GM23338 (cell line): ENCODE results near the gene KRTAP2-2. TPM values are rescaled to one million over a fixed set of nuclear protein-coding genes. Genes with fewer than 3 reads are reported as not detected.

Experiments used
- ATAC-seq: fragments of 200-7000 bp; cut with Tn5 transposase; 3 replicates; pipeline ENCODE4 v1.9.1; 2020
- DNase-seq: peaks from one replicate; pipeline ENCODE4 v3.0.0-alpha.2; 2015; ENCODE audit warnings: low spot score
- H2AFZ ChIP-seq: fragments of 200-600 bp; sonication (generic); 2 replicates; pipeline ENCODE4 v1.8.0; 2016; ENCODE audit warnings: antibody characterized with exemption, mild to moderate bottlenecking, moderate library complexity
- H3F3A ChIP-seq: fragments of 200-600 bp; sonication (generic); replicated peaks from 2 replicates; pipeline ENCODE4 v1.8.0; 2017; ENCODE audit warnings: antibody characterized with exemption, mixed run types, low read depth
- H3K27ac ChIP-seq: fragments of 200-600 bp; sonication (generic); 2 replicates; pipeline ENCODE4 v1.6.1; 2016; ENCODE audit warnings: low read depth
- H3K27me3 ChIP-seq: fragments of 200-600 bp; sonication (generic); 2 replicates; pipeline ENCODE4 v1.8.0; 2016; ENCODE audit warnings: mild to moderate bottlenecking, mixed run types, moderate library complexity; ENCODE audit not compliant: insufficient read depth
- H3K36me3 ChIP-seq: fragments of 200-600 bp; sonication (generic); 2 replicates; pipeline ENCODE4 v1.8.0; 2016; ENCODE audit warnings: mild to moderate bottlenecking; ENCODE audit not compliant: insufficient read depth
- H3K4me1 ChIP-seq: fragments of 200-600 bp; sonication (generic); 2 replicates; pipeline ENCODE4 v1.8.0; 2016; ENCODE audit warnings: mild to moderate bottlenecking, moderate library complexity; ENCODE audit not compliant: insufficient read depth
- H3K4me2 ChIP-seq: fragments of 200-600 bp; sonication (generic); 2 replicates; pipeline ENCODE4 v1.7.1; 2017; ENCODE audit warnings: mixed run types
- H3K4me3 ChIP-seq: fragments of 200-600 bp; sonication (generic); 2 replicates; pipeline ENCODE4 v1.6.1; 2016; ENCODE audit warnings: mixed run types
- H3K79me2 ChIP-seq: fragments of 200-600 bp; sonication (generic); replicated peaks from 2 replicates; pipeline ENCODE4 v1.8.0; 2017; ENCODE audit warnings: mild to moderate bottlenecking; ENCODE audit not compliant: insufficient read depth
- H3K9me2 ChIP-seq: fragments of 200-600 bp; sonication (generic); 2 replicates; pipeline ENCODE4 v1.8.0; 2017; ENCODE audit not compliant: insufficient read depth
- H4K20me1 ChIP-seq: fragments of 200-600 bp; sonication (generic); replicated peaks from 2 replicates; pipeline ENCODE4 v1.8.0; 2017; ENCODE audit warnings: mild to moderate bottlenecking; ENCODE audit not compliant: insufficient read depth
- H3K27ac Mint-ChIP-seq: 2 replicates; pipeline ENCODE4 v1.8.0; 2020; ENCODE audit warnings: inconsistent platforms, mild to moderate bottlenecking, moderate library complexity, mixed read lengths
- H3K27me3 Mint-ChIP-seq: 3 replicates; pipeline ENCODE4 v1.8.0; 2022; ENCODE audit warnings: low read depth, mild to moderate bottlenecking, moderate library complexity, mixed read lengths, inconsistent platforms; ENCODE audit not compliant: insufficient read depth, poor library complexity
- H3K36me3 Mint-ChIP-seq: 3 replicates; pipeline ENCODE4 v1.8.0; 2021; ENCODE audit warnings: low read depth, mild to moderate bottlenecking, inconsistent platforms, moderate library complexity, mixed read lengths
- H3K4me1 Mint-ChIP-seq: 3 replicates; pipeline ENCODE4 v1.8.0; 2020; ENCODE audit warnings: mild to moderate bottlenecking, inconsistent platforms, mixed read lengths
- H3K4me3 Mint-ChIP-seq: 3 replicates; pipeline ENCODE4 v1.8.0; 2021; ENCODE audit warnings: moderate library complexity, mild to moderate bottlenecking, inconsistent platforms, mixed read lengths
- H3K9me3 Mint-ChIP-seq: 3 replicates; pipeline ENCODE4 v1.8.0; 2020; ENCODE audit warnings: moderate library complexity, mild to moderate bottlenecking, inconsistent platforms, mixed read lengths
- EZH2 ChIP-seq: fragments of 200-600 bp; sonication (generic); IDR thresholded peaks from one replicate; pipeline ENCODE4 v1.8.0; 2017; ENCODE audit warnings: antibody characterized with exemption, mild to moderate bottlenecking, low read depth; ENCODE audit not compliant: unreplicated experiment
- EZH2phosphoT487 ChIP-seq: fragments of 200-600 bp; sonication (generic); IDR thresholded peaks from one replicate; pipeline ENCODE4 v1.8.1; 2018; ENCODE audit warnings: antibody characterized with exemption; ENCODE audit not compliant: unreplicated experiment
- NANOG ChIP-seq: IDR thresholded peaks from 2 replicates; pipeline ENCODE4 v1.6.1; 2016; ENCODE audit warnings: antibody characterized with exemption, borderline replicate concordance
- POLR2AphosphoS5 ChIP-seq: IDR thresholded peaks from 2 replicates; pipeline ENCODE4 v1.6.1; 2016; ENCODE audit warnings: antibody characterized with exemption, low read depth
- STAT1 ChIP-seq: IDR thresholded peaks from one replicate; pipeline ENCODE4 v1.6.1; 2016; ENCODE audit warnings: antibody characterized with exemption; ENCODE audit not compliant: unreplicated experiment
- ZNF114 ChIP-seq: fragments of 250-450 bp; sonication (Bioruptor Pico); IDR thresholded peaks from 2 replicates; pipeline ENCODE4 v1.5.0; 2020; ENCODE audit warnings: mild to moderate bottlenecking, moderate library complexity
- ZNF331 ChIP-seq: fragments of 250-450 bp; sonication (Bioruptor Pico); IDR thresholded peaks from 2 replicates; pipeline ENCODE4 v1.5.0; 2020; ENCODE audit warnings: low read depth, mild to moderate bottlenecking, moderate library complexity
- polyA plus RNA-seq: library from polyadenylated mRNA; unstranded; fragments of >200 nt; fragmentation: Nextera tagmentation; extraction: Ambion mirVana; gene quantifications from 2 replicates; pipeline ENCODE4 v1.2.1, GENCODE V29; 2016
- total RNA-seq: library from RNA; depleted of rRNA; stranded (reverse); fragments of >200 nt; shearing (Covaris generic); gene quantifications from 2 replicates; pipeline ENCODE4 v1.2.3, GENCODE V29; 2014
- TF ChIP-seq, protein P1 (sequence below): IDR thresholded peaks from 2 replicates; pipeline ENCODE4 v1.6.1; 2016; ENCODE audit warnings: antibody characterized with exemption
- TF ChIP-seq, protein P2 (sequence below), 2 experiments: fragments of 200-600 bp in 1 of 2; sonication (generic) in 1 of 2; conservative IDR thresholded peaks; 2 replicates each; pipeline versions ENCODE4 v1.5.1 to v1.6.1; 2016 to 2017; ENCODE audit warnings: antibody characterized with exemption in 2 of 2, low read depth in 2 of 2, mild to moderate bottlenecking in 2 of 2, moderate library complexity in 1 of 2
- TF ChIP-seq, protein P3 (sequence below): IDR thresholded peaks from one replicate; pipeline ENCODE4 v1.6.1; 2018; ENCODE audit warnings: antibody characterized with exemption; ENCODE audit not compliant: unreplicated experiment

The KRTAP2-2 gene
- total and polyA plus RNA-seq, 2 experiments from 2014 or later, result not detected

DNA sequence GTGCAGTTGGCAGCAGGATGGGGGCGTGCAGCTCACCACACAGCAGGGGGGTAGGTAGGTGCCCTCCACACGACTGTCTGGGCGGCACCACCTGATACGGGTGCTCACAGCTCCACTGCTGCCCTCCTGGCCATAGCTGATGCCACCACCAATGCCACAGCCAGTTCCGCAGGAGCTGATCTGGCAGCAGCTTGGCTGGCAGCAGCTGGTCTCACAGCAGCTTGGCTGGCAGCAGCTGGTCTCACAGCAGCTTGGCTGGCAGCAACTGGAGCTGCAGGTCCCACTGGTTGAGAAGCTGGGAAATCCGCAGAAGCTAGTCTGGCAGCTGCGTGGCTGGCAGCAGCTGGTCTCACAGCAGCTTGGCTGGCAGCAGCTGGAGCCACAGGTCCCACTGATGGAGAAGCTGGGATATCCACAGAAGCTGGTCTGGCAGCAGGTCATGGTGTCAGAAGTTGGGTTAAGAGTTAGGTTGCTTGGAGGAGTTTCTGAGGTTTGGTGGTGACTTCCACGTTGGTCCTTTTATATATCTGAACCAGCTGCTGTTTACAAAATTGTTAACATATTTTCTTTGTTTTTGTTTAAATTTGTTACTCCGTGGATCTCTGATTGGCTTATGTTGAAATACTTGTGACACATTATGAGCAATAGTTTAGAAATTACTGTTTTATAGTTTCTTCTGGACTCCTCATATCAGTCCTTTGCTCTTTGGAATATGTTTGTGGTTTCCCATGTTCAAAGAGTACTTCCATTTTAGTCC lies 28.1 kb downstream of the KRTAP2-2 start, which contains the start of gene KRTAP1-5 (continued):
- TF ChIP-seq, protein P1, sequence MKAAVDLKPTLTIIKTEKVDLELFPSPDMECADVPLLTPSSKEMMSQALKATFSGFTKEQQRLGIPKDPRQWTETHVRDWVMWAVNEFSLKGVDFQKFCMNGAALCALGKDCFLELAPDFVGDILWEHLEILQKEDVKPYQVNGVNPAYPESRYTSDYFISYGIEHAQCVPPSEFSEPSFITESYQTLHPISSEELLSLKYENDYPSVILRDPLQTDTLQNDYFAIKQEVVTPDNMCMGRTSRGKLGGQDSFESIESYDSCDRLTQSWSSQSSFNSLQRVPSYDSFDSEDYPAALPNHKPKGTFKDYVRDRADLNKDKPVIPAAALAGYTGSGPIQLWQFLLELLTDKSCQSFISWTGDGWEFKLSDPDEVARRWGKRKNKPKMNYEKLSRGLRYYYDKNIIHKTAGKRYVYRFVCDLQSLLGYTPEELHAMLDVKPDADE, result no peak
- TF ChIP-seq POLR2AphosphoS5, result no peak
- TF ChIP-seq NANOG, result no peak
- TF ChIP-seq STAT1, result no peak
- no peak for TF ChIP-seq EZH2phosphoT487
- TF ChIP-seq ZNF331 (CRISPR knock-in tag), result no peak
- TF ChIP-seq, protein P2, sequence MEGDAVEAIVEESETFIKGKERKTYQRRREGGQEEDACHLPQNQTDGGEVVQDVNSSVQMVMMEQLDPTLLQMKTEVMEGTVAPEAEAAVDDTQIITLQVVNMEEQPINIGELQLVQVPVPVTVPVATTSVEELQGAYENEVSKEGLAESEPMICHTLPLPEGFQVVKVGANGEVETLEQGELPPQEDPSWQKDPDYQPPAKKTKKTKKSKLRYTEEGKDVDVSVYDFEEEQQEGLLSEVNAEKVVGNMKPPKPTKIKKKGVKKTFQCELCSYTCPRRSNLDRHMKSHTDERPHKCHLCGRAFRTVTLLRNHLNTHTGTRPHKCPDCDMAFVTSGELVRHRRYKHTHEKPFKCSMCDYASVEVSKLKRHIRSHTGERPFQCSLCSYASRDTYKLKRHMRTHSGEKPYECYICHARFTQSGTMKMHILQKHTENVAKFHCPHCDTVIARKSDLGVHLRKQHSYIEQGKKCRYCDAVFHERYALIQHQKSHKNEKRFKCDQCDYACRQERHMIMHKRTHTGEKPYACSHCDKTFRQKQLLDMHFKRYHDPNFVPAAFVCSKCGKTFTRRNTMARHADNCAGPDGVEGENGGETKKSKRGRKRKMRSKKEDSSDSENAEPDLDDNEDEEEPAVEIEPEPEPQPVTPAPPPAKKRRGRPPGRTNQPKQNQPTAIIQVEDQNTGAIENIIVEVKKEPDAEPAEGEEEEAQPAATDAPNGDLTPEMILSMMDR (conservative IDR thresholded peaks at IDR 0.05; ENCODE audit: low read depth in 2 of 2), result no peak

DNA sequence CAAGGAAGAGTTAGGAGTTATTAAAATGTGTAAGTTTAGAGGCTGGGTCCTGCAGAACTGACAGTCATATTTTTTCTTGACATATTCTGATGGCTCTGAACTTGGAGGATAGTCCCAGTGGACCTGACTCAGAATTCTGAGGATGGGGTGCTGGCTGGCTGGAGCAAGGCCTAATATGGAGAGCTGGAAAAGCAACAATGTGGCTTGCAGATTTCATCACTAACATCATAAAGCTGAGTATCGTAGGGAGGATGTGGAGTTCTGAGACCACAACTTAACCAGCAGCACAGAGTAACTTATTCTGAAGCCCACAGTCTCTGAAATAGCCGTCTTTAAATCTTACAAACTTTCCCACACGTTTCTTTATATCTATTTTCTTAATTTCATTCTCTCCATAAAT lies 30.3 kb downstream of the KRTAP2-2 start:
- H3K27me3 Mint-ChIP-seq, result peaks cover 2% of the 10 kb centered on the region
- Histone ChIP-seq H2AFZ (no peak overlapping the region), H3K4me3 (no peak overlapping the region), H3K79me2 (no peaks in the 10 kb centered on the region), H3K4me1 (no peaks in the 10 kb centered on the region), H3K9me2 (no peaks in the 10 kb centered on the region), H3K27ac (no peak overlapping the region), H3K4me2 (no peak overlapping the region), H3K27me3 (no peaks in the 10 kb centered on the region), H4K20me1 (no peaks in the 10 kb centered on the region), H3F3A (no peaks in the 10 kb centered on the region), H3K36me3 (no peaks in the 10 kb centered on the region)
- no peak overlapping the region for H3K27ac Mint-ChIP-seq
- H3K4me1 Mint-ChIP-seq, result no peaks in the 10 kb centered on the region
- DNase-seq, result no peak
- H3K36me3 Mint-ChIP-seq, result no peaks in the 10 kb centered on the region
- ATAC-seq, result no peak
- H3K9me3 Mint-ChIP-seq, result no peaks in the 10 kb centered on the region
- H3K4me3 Mint-ChIP-seq, result no peak overlapping the region
- TF ChIP-seq ZNF114 (CRISPR knock-in tag), result no peak
- TF ChIP-seq, protein P3, sequence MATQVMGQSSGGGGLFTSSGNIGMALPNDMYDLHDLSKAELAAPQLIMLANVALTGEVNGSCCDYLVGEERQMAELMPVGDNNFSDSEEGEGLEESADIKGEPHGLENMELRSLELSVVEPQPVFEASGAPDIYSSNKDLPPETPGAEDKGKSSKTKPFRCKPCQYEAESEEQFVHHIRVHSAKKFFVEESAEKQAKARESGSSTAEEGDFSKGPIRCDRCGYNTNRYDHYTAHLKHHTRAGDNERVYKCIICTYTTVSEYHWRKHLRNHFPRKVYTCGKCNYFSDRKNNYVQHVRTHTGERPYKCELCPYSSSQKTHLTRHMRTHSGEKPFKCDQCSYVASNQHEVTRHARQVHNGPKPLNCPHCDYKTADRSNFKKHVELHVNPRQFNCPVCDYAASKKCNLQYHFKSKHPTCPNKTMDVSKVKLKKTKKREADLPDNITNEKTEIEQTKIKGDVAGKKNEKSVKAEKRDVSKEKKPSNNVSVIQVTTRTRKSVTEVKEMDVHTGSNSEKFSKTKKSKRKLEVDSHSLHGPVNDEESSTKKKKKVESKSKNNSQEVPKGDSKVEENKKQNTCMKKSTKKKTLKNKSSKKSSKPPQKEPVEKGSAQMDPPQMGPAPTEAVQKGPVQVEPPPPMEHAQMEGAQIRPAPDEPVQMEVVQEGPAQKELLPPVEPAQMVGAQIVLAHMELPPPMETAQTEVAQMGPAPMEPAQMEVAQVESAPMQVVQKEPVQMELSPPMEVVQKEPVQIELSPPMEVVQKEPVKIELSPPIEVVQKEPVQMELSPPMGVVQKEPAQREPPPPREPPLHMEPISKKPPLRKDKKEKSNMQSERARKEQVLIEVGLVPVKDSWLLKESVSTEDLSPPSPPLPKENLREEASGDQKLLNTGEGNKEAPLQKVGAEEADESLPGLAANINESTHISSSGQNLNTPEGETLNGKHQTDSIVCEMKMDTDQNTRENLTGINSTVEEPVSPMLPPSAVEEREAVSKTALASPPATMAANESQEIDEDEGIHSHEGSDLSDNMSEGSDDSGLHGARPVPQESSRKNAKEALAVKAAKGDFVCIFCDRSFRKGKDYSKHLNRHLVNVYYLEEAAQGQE, result no peak
- TF ChIP-seq, protein P2 (conservative IDR thresholded peaks at IDR 0.05; ENCODE audit: low read depth in 2 of 2), result no peak
- no peak for TF ChIP-seq EZH2
- TF ChIP-seq ZNF331 (CRISPR knock-in tag), result no peak
- TF ChIP-seq POLR2AphosphoS5, result no peak
- TF ChIP-seq NANOG, result no peak
- TF ChIP-seq EZH2phosphoT487, result no peak
